G401 (cell line): Measurements from ENCODE around the gene HBE1. TPM values are rescaled to one million over a fixed set of nuclear protein-coding genes. Genes with fewer than 3 reads are reported as not detected.
"Not testable (repeated sequence)": the region's sequence is repeated elsewhere in the genome, so short reads cannot be mapped to it uniquely, and the experiment has no call there.

ENCODE experiments used
- DNase-seq: peaks from one replicate; pipeline ENCODE4 v3.0.0-alpha.2; 2015; ENCODE audit warnings: low spot score
- in situ Hi-C: cut with HindIII; loops from 2 replicates; pipeline ENCODE4 v1.10.0; 2016; ENCODE audit warnings: low sequenced_read_pairs, mixed read lengths
- total RNA-seq: library from RNA; depleted of rRNA; stranded (reverse); fragments of >200 nt; shearing (Covaris generic); gene quantifications from 2 replicates; pipeline ENCODE4 v1.2.3, GENCODE V29; 2014

The HBE1 gene
- total RNA-seq, 1 experiment from 2014 or later, result not detected

GRCh38 chr11:5257296-5257695 lies 12.4 kb downstream of the HBE1 start:
- in situ Hi-C loops, result no loop called here
- DNase-seq, result no peak

- in situ Hi-C loops, DNase-seq: not testable (repeated sequence)
Measured at GRCh38 chr11:5254646-5255413, 14.9 kb downstream of the HBE1 start, which contains the start of gene HBG2. TSS of gene HBG2 (minus strand) at chr11:5254781. CDS start at chr11:5254728, 53 bp downstream.

- in situ Hi-C loops, result not testable (repeated sequence)
Measured at GRCh38 chr11:5254023-5254422, 15.7 kb downstream of the HBE1 start.

GRCh38 chr11:5253440-5253839 lies 16.3 kb downstream of the HBE1 start:
- in situ Hi-C loops, DNase-seq: not testable (repeated sequence)

More at GRCh38 chr11:5254023-5254422, 15.7 kb downstream of the HBE1 start:
- not testable (repeated sequence) for DNase-seq

GRCh38 chr11:5252919-5253265 lies 16.9 kb downstream of the HBE1 start:
- in situ Hi-C loops, result no loop called here
- DNase-seq, result no peak

GRCh38 chr11:5252192-5252918 lies 17.4 kb downstream of the HBE1 start:
- no peak for DNase-seq
- in situ Hi-C loops, result no loop called here

- in situ Hi-C loops, result no loop called here
- DNase-seq, result no peak
Measured at GRCh38 chr11:5251746-5252145, 18.0 kb downstream of the HBE1 start.

GRCh38 chr11:5250543-5251204 lies 19.1 kb downstream of the HBE1 start:
- in situ Hi-C loops, result no loop called here
- DNase-seq, result no peak

GRCh38 chr11:5249807-5250396 lies 19.8 kb downstream of the HBE1 start, which contains the start of gene HBG1:
TSS of gene HBG1 (minus strand) at chr11:5249857. CDS start at chr11:5249804, 53 bp downstream.
- in situ Hi-C loops, DNase-seq: not testable (repeated sequence)

- DNase-seq, in situ Hi-C loops: not testable (repeated sequence)
Measured at GRCh38 chr11:5248498-5248897, 21.2 kb downstream of the HBE1 start.

GRCh38 chr11:5247472-5248192 lies 22.1 kb downstream of the HBE1 start:
- DNase-seq, result no peak
- in situ Hi-C loops, result no loop called here

GRCh38 chr11:5246772-5247471 lies 22.8 kb downstream of the HBE1 start:
- DNase-seq, result no peak
- in situ Hi-C loops, result no loop called here

- no peak for DNase-seq
- in situ Hi-C loops, result no loop called here
Measured at GRCh38 chr11:5245155-5245554, 24.6 kb downstream of the HBE1 start.

- DNase-seq, result no peak
- in situ Hi-C loops, result no loop called here
Measured at GRCh38 chr11:5243816-5244180, 25.9 kb downstream of the HBE1 start.

GRCh38 chr11:5242933-5243815 lies 26.6 kb downstream of the HBE1 start:
- in situ Hi-C loops, result no loop called here
- DNase-seq, result no peak

- in situ Hi-C loops, result no loop called here
- no peak for DNase-seq
Measured at GRCh38 chr11:5242208-5242607, 27.5 kb downstream of the HBE1 start.

- no peak for DNase-seq
- in situ Hi-C loops, result no loop called here
Measured at GRCh38 chr11:5241458-5241857, 28.3 kb downstream of the HBE1 start.
